GM12878 (cell line): Measurements from ENCODE around the gene TLL2.

Experiments
- BCL11A ChIP-seq: IDR thresholded peaks from 2 replicates; pipeline ENCODE4 v1.6.1; 2011; ENCODE audit warnings: low read depth, low read length
- CHD1 ChIP-seq: IDR thresholded peaks from 2 replicates; pipeline ENCODE4 v1.6.1; 2012; ENCODE audit warnings: low read depth, low read length, improper control_type of control experiment
- MTA3 ChIP-seq: IDR thresholded peaks from 2 replicates; pipeline ENCODE4 v1.6.1; 2012; ENCODE audit warnings: low read length, inconsistent platforms, borderline replicate concordance
- MXI1 ChIP-seq: fragments of 150-350 bp; IDR thresholded peaks from 2 replicates; pipeline ENCODE4 v1.6.1; 2011; ENCODE audit warnings: low read depth, mild to moderate bottlenecking, inconsistent platforms, low read length, improper control_type of control experiment
- POLR2AphosphoS5 ChIP-seq: IDR thresholded peaks from 2 replicates; pipeline ENCODE4 v1.6.1; 2011; ENCODE audit warnings: mild to moderate bottlenecking, low read length, inconsistent platforms
- SMARCA5 ChIP-seq: fragments of 450-650 bp; IDR thresholded peaks from 2 replicates; pipeline ENCODE4 v1.6.1; 2017; ENCODE audit warnings: mild to moderate bottlenecking
- SREBF2 ChIP-seq: IDR thresholded peaks from 2 replicates; pipeline ENCODE4 v1.6.1; 2012; ENCODE audit warnings: mild to moderate bottlenecking, low read length
- TAF1 ChIP-seq: IDR thresholded peaks from 2 replicates; pipeline ENCODE4 v1.6.1; 2011; ENCODE audit warnings: mild to moderate bottlenecking, low read depth, low read length, borderline replicate concordance
- ZBED1 ChIP-seq: IDR thresholded peaks from 2 replicates; pipeline ENCODE4 v1.6.1; 2016; ENCODE audit warnings: borderline replicate concordance
- TF ChIP-seq, protein P1 (sequence below), 3 experiments: IDR thresholded peaks in 2 of 3; conservative IDR thresholded peaks in 1 of 3; 2 replicates each; pipeline ENCODE4 v1.5.1; 2011; ENCODE audit warnings: low read depth in 3 of 3, low read length in 3 of 3, mild to moderate bottlenecking in 3 of 3, control low read depth in 2 of 3, moderate library complexity in 2 of 3, inconsistent platforms in 1 of 3, mixed read lengths in 1 of 3; ENCODE audit not compliant: control insufficient read depth in 2 of 3, insufficient read depth in 1 of 3; ENCODE audit errors: extremely low read depth in 1 of 3

DNA sequence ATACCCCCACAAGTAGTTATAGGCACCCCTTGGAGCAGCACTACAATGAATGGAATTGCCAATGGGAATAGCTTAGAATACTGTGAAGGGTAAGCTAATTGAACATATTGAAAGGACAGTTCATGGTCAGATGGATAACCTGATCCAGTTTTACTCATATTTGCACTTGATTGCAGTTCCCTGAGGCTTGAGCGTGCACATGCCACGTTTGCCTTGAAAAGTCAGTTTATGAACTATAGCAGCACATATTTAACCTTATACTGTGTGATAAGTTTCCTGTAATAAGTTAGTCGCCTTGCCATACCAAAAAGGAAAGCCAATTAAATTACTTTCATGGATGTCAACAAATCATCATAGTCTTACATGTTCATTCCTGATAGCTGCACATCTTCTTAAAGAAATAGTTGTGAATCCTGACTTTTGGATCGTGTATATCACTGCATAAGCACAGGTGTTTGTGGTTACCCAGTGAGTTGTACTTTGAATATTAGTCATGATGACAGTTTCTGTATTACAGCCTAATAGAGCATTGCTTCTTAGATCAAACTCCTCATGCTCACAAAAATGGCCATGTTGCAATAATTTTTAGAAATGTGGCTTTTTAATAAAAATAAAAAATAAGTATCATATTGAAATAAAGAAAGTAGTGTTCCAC is 187.9 kb downstream of the TLL2 start:
- TF ChIP-seq, protein P1, sequence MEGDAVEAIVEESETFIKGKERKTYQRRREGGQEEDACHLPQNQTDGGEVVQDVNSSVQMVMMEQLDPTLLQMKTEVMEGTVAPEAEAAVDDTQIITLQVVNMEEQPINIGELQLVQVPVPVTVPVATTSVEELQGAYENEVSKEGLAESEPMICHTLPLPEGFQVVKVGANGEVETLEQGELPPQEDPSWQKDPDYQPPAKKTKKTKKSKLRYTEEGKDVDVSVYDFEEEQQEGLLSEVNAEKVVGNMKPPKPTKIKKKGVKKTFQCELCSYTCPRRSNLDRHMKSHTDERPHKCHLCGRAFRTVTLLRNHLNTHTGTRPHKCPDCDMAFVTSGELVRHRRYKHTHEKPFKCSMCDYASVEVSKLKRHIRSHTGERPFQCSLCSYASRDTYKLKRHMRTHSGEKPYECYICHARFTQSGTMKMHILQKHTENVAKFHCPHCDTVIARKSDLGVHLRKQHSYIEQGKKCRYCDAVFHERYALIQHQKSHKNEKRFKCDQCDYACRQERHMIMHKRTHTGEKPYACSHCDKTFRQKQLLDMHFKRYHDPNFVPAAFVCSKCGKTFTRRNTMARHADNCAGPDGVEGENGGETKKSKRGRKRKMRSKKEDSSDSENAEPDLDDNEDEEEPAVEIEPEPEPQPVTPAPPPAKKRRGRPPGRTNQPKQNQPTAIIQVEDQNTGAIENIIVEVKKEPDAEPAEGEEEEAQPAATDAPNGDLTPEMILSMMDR (IDR thresholded peaks at IDR 0.05 in 2 of 3, conservative IDR thresholded peaks at IDR 0.05 in 1 of 3; ENCODE audit: control insufficient read depth in 2 of 3, extremely low read depth in 1 of 3, insufficient read depth in 1 of 3, low read depth in 3 of 3, low read length in 3 of 3), result no peak
- TF ChIP-seq SREBF2, result no peak
- TF ChIP-seq POLR2AphosphoS5, result no peak
- no peak for TF ChIP-seq ZBED1
- TF ChIP-seq SMARCA5, result no peak
- 0 out of 2 replicates have a peak, but pooled peaks have one; percentile 31 for TF ChIP-seq MTA3
- no peak for TF ChIP-seq TAF1
- TF ChIP-seq MXI1, result no peak
- TF ChIP-seq BCL11A, result peak; percentile 72; the same call in 1 of the 2 replicates
- no peak for TF ChIP-seq CHD1
